NOMO-1 (cell line): ENCODE results near the gene MASP1.
"Not testable (repeated sequence)": the region's sequence is repeated elsewhere in the genome, so short reads cannot be mapped to it uniquely, and the experiment has no call there.

Source experiments
- DNase-seq, 2 experiments: peaks; one replicate each; lab custom pipeline; 2025; ENCODE audit not compliant: unreplicated experiment in 2 of 2; lab: John Stamatoyannopoulos, UW

MASP1 gene

DNA sequence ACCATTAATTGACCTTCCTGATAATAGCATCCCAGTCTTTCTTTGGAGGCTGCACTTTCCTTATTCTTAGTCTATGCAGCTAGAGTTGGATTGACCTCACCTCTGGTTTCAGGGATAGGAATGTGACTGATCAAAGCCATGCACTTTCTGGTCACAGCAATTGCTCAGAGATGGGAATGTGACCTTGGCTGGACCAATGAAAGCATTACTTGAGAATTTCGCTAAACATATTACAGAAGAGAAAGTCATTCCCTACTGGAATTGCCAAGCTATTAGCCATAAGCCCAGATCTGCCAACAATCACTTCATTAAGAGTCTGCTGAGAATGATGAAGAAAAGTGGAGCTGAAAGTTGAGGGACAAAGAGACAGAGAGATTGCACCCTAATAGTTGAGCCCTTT lies 61.5 kb downstream of the MASP1 start:
- no peak for DNase-seq

DNA sequence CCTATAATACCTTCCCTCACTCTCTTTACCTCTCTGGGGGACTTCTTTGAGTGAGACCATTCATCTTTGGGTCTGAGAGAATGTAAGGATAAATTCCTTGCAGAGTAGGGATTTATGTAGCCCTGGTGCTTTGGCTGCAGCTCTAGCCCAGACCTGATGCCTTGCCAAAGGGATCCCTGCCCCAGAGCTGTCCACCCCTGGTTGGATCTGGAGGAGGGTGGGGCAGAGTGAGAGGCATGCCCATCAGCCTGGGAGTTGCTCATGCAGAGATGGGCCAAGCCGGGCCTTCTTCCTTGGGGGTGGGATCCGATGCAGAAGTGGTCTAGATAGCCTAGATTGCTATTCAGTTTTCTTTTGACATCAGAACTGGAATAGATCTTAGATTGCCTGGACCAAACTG lies 62.8 kb downstream of the MASP1 start:
- DNase-seq = no peak

- DNase-seq = no peak
These were observed 63.8 kb downstream of the MASP1 start for GRCh38 chr3:187227658-187228258.

- DNase-seq = no peak
These were observed 67.7 kb downstream of the MASP1 start for GRCh38 chr3:187223799-187224198.

DNA sequence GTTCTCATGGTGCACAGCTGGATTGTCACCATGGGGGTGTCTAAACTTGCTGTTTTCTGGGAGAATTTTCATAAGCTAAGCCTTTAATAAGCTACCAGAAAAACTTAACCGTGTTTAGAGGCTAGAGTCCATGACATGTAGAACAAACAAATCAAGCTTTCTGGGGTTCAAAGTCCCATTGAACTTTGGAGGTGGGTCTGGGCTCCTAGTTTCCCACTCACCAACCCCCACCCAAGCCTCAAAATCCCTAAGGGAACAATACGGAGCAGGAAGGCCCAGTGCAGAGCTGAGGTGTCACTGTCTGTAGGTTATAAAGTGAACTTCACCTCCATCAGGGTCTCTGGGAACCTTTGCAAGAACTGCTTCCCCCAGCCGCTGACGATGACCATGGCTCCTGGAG lies 68.7 kb downstream of the MASP1 start:
- no peak for DNase-seq

DNA sequence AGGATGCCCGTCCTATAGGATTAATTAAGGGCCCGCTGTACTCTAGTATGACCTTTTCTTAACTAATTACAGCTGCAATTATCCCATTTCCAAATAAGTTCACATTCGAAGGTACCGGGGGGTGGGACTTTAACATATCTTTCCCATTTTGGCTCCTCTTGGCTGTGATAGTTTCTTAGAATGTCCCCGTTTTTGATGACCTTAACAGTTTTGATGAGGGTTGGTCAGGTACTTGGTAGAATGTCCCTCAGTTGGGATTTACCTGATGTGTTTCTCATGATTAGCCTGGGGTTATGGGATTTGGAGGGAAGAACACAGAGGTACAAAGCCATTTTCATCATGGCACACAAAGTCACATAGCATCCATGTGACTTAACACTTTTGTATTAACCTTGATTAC lies 76.1 kb downstream of the MASP1 start:
- DNase-seq = no peak

DNA sequence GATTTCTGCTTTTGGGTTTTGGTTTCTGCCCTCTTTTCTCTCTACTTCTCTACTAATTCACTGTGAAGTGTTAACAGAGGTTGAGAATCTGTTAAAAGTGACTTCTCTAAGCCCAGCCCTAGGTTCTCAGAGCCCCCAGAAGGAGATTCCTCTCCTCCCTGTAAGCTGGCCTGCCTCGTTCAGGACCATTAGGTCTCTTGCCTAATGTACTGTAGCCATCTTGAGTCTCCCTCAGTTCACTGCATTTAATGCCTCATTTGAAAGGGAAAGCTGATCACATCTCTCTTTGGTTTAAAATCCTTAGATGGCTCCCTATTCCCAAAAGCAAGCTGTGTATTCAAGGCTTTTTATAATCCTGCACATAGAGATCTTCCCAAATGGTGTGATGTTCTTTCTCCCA lies 77.9 kb downstream of the MASP1 start:
- DNase-seq = no peak

DNA sequence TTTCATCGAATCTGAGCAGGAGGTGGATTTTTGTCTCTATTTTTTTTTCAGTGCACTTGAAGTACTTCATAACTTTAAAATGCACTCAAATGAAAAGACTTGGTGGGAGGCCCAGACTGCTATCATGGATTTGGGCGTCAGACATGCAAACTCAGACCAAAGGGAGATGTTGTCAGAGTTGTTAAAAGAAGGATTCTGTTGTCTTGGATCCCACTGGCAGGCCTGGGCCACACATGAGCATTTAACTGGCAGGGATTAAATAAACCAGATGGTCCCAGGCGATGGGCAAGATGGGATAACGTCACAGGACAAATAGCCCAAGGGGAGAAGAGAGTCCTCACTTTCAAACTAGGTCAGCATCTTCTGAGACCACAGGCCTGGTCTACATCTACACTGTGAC lies 78.8 kb downstream of the MASP1 start:
- DNase-seq = no peak

GRCh38 chr3:187212196-187212545 lies 79.4 kb downstream of the MASP1 start:
- no peak for DNase-seq

DNA sequence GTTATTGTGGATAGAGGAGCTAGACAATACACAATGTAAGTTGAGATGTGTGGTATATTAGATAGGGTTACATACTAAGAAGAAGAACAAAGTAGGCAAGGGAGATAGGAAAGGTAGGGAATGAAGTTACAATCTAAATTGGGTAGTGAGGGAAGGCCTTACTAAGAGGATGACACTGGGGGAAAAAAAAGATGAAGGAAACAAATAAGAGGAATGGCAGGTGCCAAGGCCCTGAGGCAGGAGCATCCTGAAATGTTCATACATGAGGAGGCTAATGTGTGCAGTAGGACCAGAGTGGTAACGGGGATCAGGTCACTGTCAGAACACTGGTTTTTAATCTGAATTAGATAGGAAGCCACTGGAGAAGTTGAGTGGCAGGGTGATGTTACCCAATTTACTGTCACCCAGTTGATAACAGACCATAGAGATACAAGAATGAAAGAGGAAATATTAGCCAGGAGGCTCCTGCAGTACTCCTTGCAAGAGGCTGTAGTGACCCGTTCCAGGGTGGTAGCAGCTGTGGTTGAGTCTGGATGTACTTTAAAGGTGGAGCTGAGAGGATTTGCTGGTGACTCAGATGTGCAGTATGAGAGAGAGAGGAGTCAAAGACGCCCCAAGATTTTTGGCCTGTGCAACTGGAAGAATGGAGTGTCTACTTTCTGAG lies 79.9 kb downstream of the MASP1 start:
- no peak for DNase-seq

DNA sequence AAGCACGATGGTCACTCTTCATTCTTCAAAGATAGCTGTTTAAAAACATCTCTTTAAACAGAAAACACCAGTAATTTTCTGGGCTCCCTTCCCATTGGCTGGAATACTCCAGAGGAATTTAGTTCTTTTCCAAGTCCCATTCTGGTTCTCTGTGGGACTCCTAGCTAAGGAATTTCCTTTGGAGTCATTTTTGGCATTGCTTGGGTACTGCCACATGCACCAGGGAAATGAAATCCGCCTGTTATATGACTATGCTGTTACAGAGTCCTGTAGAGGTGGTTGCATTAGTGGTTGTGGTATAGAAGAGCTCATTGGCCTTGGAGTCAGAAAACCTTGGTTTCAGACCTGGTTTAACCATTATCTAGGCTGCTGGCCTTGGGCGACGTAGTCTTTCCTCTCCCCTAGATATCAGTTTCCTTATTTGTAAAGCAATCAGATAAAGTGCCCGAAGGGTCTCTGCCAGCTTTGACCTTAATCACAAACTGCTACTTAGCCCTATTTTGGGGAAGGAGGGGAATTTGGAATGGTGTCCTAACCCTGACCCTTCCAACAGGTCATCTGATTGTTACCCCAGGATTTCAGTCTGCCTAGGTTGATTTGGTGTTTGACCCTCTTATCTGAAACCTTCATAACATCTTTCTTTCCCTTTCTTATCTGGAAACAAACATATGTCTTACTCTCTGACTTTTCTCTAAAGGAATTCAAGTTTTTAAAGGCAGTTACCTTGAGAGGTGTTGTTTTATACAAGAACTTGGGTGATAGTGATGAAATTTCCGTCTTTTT lies 80.8 kb downstream of the MASP1 start:
- DNase-seq = no peak

DNA sequence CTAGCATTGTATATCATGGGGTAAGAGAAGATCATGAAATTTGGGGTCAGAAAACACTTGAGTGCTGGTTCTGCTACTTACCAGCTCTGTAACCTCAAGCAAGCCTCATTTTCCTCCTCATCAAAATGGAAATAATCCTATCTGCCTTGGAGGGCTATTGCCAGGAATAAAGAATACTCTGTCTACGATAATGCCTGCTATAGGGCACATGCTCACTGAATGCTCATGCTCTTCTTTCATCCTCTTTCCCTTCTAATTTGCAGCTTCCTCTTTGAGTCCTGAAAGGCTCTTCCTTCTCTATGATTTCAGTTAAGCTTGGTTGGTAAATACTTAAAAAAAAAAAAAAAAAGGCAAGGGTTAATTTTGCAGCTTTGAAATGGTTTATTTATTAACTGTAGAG lies 81.4 kb downstream of the MASP1 start:
- no peak for DNase-seq

GRCh38 chr3:187209491-187209890 lies 82.0 kb downstream of the MASP1 start:
- DNase-seq = no peak

GRCh38 chr3:187208159-187208558 lies 83.4 kb downstream of the MASP1 start:
- DNase-seq = no peak

GRCh38 chr3:187207624-187208023 lies 83.9 kb downstream of the MASP1 start:
- DNase-seq = no peak

DNA sequence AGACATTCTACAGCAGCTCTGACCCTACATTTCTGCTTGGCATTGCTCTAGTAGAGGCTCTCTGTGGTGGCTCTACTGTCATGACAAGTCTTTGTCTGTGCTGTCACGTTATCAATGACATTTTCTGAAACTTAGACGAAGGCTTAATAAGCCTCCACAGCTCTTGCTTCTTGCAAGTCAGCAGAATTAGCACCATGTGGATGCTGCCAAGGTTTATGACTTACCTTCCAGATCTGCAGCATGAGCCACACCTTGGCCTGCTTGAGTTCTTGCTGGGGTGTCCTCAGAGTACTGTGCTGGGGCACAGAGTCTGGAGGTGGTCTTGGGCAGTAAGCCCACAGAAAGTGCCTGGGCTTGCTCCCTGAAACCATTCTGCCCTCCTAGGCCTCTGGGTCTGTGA lies 84.5 kb downstream of the MASP1 start:
- DNase-seq = no peak

DNA sequence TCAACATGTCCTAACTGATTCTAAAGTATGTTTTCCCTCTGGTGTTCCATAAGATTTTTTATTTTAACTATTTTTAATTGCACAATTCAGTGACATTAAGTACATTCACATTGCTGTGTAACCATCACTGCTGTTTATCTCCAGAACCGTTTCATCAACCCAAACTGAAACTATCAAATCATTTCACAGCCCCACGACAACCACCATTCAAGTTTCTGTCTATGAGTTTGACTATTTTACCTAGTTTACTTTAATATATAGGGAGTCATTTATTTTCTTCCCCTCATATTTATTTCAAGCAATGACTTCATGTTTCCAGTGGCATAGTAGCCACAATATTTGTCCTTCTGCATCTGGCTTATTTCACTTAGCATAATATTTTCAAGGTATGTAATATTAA lies 85.9 kb downstream of the MASP1 start:
- DNase-seq = no peak

GRCh38 chr3:187199463-187200050 lies 92.0 kb downstream of the MASP1 start:
- not testable (repeated sequence) for DNase-seq

- no peak for DNase-seq
These were observed 93.0 kb downstream of the MASP1 start for GRCh38 chr3:187198490-187198889.

- no peak for DNase-seq
These were observed 94.2 kb downstream of the MASP1 start, which contains the start of gene RTP1 for GRCh38 chr3:187197335-187197649. TSS of gene RTP1 (plus strand) at chr3:187197486. CDS start at chr3:187197516, 30 bp downstream.

DNA sequence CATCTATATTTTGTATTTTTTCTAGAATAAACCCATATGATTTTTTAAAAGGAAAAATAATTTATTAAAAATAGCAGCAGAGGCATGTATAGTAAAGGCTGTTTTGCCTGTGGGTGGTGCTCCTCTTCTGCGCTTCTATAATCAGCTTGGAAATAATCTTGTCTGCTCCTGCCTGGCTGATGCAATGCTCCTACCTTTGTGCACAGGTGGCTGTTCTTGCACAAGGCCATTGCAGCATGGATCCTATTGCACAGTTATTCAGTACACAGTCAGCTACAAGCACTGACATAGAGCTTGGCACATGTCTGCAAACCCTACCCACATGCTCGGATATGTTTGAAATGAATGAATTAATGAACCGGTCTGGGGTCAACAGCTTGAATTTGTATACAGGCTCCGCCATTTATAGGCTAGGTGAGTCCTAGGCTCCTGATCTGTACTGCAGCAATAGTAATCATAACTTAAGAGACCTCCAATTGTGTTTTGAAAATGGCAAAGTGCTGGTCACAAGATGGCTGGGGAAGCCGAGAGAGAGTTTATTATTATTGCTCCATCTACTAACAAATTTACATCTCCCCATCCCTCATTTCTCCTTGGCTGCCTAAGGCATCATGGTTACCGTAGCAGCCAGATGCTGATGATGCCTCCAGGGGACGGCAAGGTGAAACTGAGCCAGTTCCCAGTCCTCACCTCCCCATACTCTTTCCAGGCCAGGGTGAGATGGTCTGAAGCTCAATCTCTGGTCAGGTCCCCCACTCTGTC lies 94.8 kb downstream of the MASP1 start:
- no peak for DNase-seq
